NCI-H146 treated with DMSO at 0.1 percent for 48 hours (cell line): ENCODE results near the gene TERT.
"Not testable (repeated sequence)": the region's sequence is repeated elsewhere in the genome, so short reads cannot be mapped to it uniquely, and the experiment has no call there.

Experiments
- DNase-seq: peaks from one replicate; lab custom pipeline; 2025; ENCODE audit not compliant: unreplicated experiment; lab: John Stamatoyannopoulos, UW

Gene TERT

DNA sequence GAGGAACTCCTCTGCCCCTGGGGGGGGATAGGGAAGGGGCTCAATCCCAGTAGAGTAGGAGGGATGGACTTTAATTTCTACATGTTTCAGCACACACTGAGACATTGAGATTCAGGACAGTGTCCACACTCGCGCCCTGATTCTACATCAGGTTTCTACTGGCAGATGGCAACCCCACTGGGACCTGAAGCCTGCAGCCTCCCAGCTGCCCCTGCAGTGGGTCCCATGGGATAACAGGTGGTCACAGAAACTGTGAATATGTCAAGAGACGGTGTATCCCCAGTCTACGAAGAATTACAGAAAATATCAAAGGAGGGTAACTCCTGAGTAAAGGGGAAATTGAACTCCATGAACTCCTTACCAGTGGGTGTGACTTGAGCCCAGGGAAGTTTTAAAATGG lies 2.4 kb upstream of the TERT start:
- DNase-seq, result no peak

DNA sequence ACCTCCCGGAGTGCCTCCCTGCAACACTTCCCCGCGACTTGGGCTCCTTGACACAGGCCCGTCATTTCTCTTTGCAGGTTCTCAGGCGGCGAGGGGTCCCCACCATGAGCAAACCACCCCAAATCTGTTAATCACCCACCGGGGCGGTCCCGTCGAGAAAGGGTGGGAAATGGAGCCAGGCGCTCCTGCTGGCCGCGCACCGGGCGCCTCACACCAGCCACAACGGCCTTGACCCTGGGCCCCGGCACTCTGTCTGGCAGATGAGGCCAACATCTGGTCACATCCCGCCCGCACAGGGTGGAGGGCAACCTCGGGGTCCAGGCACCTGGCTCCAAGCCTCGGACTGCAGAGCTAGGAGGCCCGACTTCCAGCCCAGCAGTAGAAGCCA lies 776 bp upstream of the TERT start:
- DNase-seq, result no peak

DNA sequence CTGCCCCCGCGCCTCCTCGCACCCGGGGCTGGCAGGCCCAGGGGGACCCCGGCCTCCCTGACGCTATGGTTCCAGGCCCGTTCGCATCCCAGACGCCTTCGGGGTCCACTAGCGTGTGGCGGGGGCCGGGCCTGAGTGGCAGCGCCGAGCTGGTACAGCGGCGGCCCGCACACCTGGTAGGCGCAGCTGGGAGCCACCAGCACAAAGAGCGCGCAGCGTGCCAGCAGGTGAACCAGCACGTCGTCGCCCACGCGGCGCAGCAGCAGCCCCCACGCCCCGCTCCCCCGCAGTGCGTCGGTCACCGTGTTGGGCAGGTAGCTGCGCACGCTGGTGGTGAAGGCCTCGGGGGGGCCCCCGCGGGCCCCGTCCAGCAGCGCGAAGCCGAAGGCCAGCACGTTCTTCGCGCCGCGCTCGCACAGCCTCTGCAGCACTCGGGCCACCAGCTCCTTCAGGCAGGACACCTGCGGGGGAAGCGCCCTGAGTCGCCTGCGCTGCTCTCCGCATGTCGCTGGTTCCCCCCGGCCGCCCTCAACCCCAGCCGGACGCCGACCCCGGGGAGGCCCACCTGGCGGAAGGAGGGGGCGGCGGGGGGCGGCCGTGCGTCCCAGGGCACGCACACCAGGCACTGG lies 548 bp downstream of the TERT start:
- peak; percentile 50 for DNase-seq

DNA sequence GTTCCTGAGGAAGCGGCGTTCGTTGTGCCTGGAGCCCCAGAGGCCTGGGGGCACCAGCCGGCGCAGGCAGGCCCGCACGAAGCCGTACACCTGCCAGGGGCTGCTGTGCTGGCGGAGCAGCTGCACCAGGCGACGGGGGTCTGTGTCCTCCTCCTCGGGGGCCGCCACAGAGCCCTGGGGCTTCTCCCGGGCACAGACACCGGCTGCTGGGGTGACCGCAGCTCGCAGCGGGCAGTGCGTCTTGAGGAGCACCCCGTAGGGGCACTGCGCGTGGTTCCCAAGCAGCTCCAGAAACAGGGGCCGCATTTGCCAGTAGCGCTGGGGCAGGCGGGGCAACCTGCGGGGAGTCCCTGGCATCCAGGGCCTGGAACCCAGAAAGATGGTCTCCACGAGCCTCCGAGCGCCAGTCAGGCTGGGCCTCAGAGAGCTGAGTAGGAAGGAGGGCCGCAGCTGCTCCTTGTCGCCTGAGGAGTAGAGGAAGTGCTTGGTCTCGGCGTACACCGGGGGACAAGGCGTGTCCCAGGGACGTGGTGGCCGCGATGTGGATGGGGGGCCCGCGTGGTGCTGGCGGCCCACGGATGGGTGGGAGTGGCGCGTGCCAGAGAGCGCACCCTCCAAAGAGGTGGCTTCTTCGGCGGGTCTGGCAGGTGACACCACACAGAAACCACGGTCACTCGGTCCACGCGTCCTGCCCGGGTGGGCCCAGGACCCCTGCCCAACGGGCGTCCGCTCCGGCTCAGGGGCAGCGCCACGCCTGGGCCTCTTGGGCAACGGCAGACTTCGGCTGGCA lies 1.3 kb downstream of the TERT start:
- DNase-seq, result no peak

DNA sequence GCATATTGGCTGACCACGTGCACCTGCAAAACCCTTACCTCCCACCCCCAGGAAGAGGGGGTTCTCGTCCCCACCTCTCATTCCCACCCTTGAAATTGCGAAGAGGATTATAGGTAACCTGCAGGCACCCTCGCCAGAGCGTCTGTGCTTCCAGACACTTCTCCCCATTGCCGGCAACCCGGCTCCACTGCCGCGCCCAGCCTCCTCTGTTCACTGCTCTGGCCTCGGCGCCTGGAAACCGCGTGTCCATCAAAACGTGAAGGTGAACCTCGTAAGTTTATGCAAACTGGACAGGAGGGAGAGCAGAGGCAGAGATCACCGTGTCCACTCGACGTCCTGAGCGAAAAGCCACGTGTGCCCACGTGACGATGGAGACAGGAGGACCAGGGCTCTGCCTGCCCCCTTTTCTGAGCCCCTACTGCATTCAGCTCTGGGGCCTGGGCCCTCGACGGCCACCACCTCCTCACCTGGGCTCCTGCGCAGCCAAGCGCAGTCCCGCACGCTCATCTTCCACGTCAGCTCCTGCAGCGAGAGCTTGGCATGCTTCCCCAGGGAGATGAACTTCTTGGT lies 1.9 kb downstream of the TERT start:
- no peak for DNase-seq

DNA sequence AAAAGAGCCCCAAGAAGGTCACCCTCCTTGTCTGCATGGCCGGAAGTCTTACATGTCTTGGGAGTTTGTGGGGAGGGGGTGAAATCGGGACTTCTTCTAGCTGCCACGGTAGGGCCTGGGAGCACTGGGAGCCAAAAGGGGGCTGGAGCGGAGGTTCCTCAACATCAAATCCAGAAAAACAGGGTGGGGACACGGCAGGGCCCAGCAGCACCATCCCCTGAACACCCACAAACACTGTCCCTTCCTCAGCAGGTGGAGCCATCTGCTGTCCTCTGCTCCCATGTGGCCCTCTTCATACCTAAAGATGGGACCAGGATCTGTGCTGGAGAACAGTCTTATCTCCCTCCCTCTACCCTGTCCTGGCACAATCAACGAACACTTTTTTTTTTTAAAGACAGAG lies 2.7 kb downstream of the TERT start:
- no peak for DNase-seq

DNA sequence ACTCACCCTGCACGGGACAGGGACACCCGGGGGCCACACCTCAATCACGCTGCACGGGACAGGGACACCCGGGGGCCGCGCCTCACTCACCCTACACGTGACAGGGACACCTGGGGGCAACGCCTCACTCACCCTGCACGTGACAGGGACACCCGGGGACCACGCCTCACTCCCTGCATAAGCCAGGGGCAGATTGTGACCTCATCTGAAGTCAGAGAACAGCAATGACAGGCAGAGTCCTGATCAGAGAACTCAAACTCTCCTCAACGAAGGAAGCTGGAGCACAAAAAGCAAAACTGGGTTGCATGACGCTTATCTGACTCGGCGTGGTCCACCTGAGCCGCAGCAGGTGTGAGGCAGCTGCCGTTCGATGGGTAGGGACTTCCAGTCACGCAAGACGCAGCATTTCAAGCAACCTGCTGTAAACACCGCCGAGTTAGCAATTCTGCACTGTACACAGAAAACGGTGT lies 3.2 kb downstream of the TERT start:
- no peak for DNase-seq

DNA sequence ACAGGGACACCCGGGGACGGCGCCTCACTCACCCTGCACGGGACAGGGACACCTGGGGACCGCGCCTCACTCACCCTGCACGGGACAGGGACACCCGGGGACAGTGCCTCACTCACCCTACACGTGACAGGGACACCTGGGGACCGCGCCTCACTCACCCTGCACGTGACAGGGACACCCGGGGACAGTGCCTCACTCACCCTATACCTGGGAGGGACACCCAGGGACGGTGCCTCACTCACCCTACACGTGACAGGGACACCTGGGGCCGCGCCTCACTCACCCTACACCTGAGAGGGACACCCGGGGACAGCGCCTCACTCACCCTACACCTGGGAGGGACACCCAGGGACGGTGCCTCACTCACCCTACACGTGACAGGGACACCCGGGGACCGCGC lies 3.9 kb downstream of the TERT start:
- DNase-seq, result not testable (repeated sequence)

DNA sequence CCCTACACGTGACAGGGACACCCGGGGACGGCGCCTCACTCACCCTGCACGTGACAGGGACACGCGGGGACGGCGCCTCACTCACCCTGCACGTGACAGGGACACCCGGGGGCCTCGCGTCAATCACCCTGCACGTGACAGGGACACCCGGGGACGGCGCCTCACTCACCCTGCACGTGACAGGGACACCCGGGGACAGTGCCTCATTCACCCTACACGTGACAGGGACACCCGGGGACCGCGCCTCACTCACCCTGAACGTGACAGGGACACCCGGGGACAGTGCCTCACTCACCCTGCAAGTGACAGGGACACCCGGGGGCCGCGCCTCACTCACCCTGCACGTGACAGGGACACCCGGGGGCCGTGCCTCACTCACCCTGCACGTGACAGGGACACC lies 5.3 kb downstream of the TERT start:
- not testable (repeated sequence) for DNase-seq

DNA sequence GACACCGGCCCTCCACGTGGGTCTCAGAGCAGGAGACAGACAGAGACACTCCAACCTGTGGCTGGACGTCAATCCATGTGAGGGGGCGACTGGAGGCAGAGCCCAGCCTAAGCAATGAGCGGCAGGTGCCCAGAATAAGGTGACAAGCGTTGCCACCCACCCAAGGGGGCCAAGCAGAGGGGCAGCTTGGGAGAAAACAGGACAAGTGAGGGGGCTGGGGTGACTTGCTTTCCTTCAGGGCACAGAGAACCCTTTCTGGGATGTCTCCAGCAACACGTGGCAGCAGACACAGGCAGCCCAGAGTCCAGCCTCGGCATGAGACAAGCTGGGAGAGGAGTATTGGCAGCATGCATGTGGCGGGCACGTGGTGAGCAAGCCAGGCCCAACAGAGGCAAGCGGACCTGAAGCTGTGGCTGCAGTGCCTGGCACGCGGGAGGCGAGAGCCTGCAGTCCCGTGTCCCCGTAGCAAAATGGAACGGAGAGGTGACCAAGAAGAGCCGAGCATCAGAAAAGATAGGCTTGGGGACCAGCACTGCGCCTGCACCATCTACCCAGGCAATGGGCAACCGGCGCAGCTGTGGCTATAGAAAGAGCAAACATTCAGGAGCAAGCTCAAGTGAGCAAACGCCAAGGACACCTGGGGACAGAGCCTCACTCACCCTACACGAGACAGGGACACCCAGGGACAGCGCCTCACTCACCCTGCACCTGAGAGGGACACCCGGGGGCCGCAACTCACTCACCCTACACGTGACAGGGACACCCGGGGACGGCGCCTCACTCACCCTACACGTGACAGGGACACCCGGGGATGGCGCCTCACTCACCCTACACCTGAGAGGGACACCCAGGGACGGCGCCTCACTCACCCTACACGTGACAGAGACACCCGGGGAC lies 6.2 kb downstream of the TERT start:
- no peak for DNase-seq

DNA sequence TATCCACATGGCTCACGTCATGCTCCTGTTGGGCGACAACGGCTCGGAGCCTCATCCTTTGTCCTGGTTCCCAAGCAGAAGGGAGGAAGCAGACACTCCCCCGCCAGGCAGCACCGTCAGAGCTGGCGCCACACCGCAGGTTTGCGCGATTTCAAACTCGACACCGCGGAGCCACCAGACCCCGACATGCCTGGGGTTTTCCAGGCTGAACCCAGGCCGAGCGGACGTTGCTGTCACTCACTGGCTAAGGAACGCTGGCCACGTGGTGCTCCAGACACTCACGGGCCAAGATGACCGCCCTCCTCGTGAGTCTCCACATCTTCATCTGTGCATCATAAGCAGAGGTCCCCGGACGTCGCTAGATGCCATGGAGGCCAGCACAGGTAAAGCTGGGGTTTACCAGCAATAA lies 9.0 kb downstream of the TERT start:
- DNase-seq, result no peak

DNA sequence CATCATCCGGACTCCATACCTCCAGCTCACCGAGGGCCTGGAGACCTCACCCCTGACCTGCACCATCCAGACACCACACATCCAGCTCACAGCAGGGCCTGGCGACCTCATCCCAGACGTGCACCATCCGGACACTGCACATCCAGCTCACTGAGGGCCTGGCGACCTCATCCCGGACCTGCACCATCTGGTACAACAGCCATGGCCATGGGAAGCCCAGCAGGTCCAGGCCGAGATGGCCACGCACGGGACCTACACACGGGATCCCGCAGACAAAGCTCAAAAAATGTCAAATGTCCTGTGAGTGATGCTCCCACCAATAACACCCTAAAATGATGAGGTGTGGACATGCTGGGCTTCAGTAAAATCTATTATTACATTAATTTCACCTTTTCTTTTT lies 9.7 kb downstream of the TERT start:
- DNase-seq, result no peak

DNA sequence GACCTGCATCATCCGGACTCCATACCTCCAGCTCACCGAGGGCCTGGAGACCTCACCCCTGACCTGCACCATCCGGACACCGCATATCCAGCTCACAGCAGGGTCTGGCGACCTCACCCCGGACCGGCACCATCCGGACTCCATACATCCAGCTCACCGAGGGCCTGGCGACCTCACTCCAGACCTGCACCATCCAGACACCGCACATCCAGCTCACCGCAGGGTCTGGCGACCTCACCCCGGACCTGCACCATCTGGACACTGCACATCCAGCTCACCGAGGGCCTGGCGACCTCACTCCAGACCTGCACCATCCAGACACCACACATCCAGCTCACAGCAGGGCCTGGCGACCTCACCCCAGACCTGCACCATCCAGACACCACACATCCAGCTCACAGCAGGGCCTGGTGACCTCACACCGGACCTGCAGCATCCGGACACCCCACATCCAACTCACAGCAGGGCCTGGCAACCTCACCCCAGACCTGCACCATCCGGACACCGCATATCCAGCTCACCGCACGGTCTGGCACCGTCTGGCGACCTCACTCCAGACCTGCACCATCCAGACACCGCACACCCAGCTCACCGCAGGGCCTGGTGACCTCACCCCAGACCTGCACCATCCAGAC lies 10.4 kb downstream of the TERT start:
- not testable (repeated sequence) for DNase-seq

DNA sequence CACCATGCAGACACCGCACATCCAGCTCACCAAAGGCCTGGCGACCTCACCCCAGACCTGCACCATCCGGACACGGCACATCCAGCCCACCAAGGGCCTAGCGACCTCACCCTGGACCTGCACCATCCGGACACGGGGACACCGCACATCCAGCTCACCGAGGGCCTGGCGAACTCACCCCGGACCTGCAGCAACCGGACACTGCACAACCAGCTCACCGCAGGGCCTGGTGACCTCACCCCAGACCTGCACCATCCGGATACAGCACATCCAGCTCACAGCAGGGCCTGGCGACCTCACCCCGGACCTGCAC lies 11.2 kb downstream of the TERT start:
- not testable (repeated sequence) for DNase-seq

DNA sequence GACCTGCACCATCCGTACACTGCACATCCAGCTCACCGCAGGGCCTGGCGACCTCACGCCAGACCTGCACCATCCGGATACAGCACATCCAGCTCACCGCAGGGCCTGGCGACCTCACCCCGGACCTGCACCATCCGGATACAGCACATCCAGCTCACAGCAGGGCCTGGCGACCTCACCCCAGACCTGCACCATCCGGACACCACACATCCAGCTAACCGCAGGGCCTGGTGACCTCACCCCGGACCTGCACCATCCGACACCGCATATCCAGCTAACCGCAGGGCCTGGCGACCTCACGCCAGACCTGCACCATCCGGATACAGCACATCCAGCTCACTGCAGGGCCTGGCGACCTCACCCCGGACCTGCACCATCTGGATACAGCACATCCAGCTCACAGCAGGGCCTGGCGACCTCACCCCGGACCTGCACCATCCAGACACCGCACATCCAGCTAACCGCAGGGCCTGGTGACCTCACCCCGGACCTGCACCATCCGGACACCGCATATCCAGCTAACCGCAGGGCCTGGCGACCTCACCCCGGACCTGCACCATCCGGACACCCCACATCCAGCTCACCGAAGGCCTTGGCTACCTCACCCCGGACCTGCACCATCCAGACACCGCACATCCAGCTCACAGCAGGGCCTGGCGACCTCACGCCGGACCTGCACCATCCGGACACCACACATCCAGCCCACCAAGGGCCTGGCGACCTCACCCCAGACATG lies 11.7 kb downstream of the TERT start:
- DNase-seq, result not testable (repeated sequence)

DNA sequence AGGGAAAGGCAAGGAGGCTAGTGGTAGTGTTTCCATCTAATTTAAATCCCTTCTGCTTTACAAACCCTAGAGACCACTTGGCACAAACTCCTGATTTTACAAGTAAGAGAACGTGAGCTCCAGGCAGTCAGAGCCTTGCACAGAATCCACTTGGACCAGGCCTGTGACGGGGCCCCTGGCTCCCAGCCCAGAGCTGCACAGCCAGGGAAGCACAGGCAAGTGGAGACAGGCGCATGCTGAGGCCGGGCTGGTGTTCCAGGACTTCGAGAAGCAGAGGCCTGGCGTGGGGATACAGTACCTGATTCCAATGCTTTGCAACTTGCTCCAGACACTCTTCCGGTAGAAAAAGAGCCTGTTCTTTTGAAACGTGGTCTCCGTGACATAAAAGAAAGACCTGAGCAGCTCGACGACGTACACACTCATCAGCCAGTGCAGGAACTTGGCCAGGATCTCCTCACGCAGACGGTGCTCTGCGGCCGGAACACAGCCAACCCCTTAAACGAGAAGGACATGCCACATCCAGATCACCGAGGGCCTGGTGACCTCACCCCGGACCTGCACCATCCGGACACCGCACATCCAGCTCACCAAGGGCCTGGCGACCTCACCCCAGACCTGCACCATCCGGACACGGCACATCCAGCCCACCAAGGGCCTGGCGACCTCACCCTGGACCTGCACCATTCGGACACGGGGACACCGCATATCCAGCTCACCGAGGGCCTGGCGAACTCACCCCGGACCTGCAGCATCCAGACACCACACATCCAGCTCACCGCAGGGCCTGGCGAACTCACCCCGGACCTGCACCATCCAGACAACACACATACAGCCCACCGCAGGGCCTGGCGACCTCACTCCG lies 12.5 kb downstream of the TERT start:
- no peak for DNase-seq

DNA sequence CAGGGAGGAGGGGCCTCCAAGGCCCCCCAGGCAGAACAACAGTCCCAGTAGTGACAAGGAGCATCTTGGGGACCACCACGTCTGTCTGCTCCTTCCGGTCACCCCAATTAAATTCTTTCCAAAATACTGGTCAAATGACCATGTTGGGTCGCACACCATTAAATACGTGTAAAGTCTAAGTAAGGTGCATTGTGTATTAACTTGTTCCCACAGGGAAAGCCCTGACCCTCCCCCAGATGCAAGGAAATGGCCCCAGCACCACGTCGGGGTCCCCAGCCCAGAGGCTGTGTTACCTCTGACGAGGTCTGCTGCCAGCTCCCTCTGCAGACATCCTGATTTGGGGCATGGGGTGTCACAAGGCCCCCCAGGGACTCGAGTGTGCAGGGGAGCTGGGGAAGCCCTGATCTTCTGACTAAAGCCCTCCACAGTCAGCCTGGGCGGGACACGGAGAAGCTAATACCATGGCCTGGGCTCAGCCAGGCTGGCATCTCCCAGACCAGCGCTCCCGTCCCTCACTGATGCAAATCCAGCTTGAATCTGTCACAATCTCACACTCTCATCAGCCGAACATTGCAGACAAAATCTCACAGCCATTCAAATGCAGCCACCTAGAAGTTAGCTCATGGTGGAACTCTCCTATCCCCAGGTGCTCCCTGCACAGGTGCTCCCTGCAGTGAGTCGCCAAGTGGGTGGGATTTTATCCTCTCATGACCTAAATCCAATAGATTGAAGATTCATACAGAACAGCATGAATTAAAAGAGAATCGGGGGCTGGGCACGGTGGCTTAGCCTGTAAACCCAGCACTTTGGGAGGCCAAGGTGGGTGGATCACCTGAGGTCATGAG lies 13.6 kb downstream of the TERT start:
- no peak for DNase-seq

DNA sequence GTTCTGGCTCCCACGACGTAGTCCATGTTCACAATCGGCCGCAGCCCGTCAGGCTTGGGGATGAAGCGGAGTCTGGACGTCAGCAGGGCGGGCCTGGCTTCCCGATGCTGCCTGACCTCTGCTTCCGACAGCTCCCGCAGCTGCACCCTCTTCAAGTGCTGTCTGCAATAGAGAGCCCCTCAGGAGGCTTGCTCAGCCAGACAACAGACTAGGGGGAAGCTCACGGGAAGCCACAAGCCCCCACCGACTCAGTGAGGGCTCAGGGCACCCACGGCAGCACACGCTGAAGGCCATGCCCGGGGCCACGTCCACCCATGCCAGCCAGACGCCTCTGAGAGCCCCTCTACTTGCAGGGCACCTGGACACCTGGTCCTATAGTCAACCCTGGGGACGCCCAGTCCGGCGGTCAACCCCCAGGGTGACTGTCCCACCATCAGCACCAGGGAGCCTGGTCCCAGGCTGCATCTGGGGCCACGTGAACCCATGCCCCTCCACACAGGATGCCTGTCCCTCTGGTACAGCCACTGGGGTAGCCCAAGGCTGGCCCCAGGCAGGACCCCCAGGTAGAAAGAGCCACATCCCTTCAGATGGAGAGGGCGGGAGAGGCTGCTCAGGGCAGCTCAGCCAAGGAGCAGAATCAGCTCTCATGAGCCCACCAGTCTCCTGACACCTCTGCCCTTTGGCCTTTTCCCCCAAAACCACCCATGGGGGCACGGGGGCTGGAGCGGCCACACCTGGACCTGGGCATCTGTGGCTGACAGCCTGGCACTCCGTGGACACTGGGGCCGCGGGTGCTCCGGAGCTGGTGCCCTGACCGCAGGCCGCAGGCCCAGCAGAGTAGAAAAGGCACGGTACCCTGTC lies 14.5 kb downstream of the TERT start:
- no peak for DNase-seq
